ENCODE results near the gene PAOX. TPM values are rescaled to one million over a fixed set of nuclear protein-coding genes. Genes with fewer than 3 reads are reported as not detected.
A peak's percentile ranks its signal among the peaks of the same experiment; 100 is the strongest.

Gene PAOX
- total and polyA plus RNA-seq, 9 of the 15 experiments (the other 6 are each of a cell fraction or from before 2014, with no cell fraction given), result 0.80 to 6.4 (median 2.6) TPM

GRCh38 chr10:133354672-133355240, 24.3 kb upstream of the PAOX start:
- H3K9ac ChIP-seq (ENCODE audit: insufficient read depth in 1 of 2, low read depth in 2 of 2, low read length in 2 of 2), result no peak overlapping the region
- no peak overlapping the region for H3K4me3 ChIP-seq
- intact Hi-C loops (cut with micrococcal nuclease), result loop anchor here (5.0 kb wide), 1 partner anchor 38 kb away; the partner anchor contains the start of gene MTG1
- in situ Hi-C loops (cut with MboI), result no loop called here
- no peaks in the 10 kb centered on the region for H3K9me1 ChIP-seq (ENCODE audit: control insufficient read depth, insufficient read depth, low read length)
- no peak for FAIRE-seq
- H3K27me3 ChIP-seq (ENCODE audit: control insufficient read depth in 2 of 2, insufficient read depth in 2 of 2, low read length in 2 of 2), result no peaks in the 10 kb centered on the region
- H3K27ac ChIP-seq (ENCODE audit: extremely low read depth, low read depth, low read length), result no peak overlapping the region
- BruUV-seq (replicated peaks), result no TSS peak
- no peaks in the 10 kb centered on the region for H4K20me1 ChIP-seq (replicated peaks; ENCODE audit: control insufficient read depth, insufficient read depth, low read length)
- H3K36me3 ChIP-seq (ENCODE audit: control insufficient read depth, insufficient read depth, low read length), result peaks cover 12% of the 10 kb centered on the region; the same call in 1 of the 3 replicates
- ATAC-seq, result no peak
- no peak overlapping the region for H2AFZ ChIP-seq (ENCODE audit: low read depth, low read length)
- peaks cover 12% of the 10 kb centered on the region for H3K79me2 ChIP-seq (ENCODE audit: control insufficient read depth, insufficient read depth, low read length)
- DNase-seq (ENCODE audit: extremely low read depth in 1 of 4, low spot score in 3 of 4), result no peak
- peak; percentile 44; the same call in 1 of the 2 replicates for TF ChIP-seq RBFOX2 (IDR thresholded peaks at IDR 0.05; ENCODE audit: low read depth, low read length)
- TF ChIP-seq PHB2 (IDR thresholded peaks at IDR 0.05; ENCODE audit: low read depth), result no peak
- H3K9me3 ChIP-seq (replicated peaks; ENCODE audit: control insufficient read depth, insufficient read depth, low read depth, low read length), result no peaks in the 10 kb centered on the region
- WGBS (ENCODE audit: insufficient coverage, low coverage, missing lambda C conversion rate), result 73% methylated on average over 5 of the region's 14 CpGs
- ChIA-PET CTCF (ENCODE audit: low intra/inter-chr PET ratio) (no interaction called here), POLR2A (interaction anchor here (0.7 kb wide), 1 partner anchor 14 kb away, joined by 3 read pairs; no protein-coding TSS in a partner anchor)
- no peak overlapping the region for H3K4me2 ChIP-seq (ENCODE audit: insufficient read depth, low read length)
- peaks cover 4 to 72% of the 10 kb centered on the region in 2 experiments for H3K4me1 ChIP-seq (replicated peaks in 1 of 2; ENCODE audit: control insufficient read depth in 2 of 2, insufficient read depth in 2 of 2, low read length in 2 of 2)

GRCh38 chr10:133355266-133355665, 23.8 kb upstream of the PAOX start:
- CTCF ChIA-PET (ENCODE audit: low intra/inter-chr PET ratio), result no interaction called here
- FAIRE-seq, result no peak
- H3K27ac ChIP-seq (ENCODE audit: extremely low read depth, low read depth, low read length), result no peak overlapping the region
- H3K4me1 ChIP-seq (replicated peaks in 1 of 2; ENCODE audit: control insufficient read depth in 2 of 2, insufficient read depth in 2 of 2, low read length in 2 of 2), result peaks cover 9 to 75% of the 10 kb centered on the region in 2 experiments
- no peak overlapping the region for H3K4me3 ChIP-seq
- no peak for DNase-seq (ENCODE audit: extremely low read depth in 1 of 4, low spot score in 3 of 4)
- in situ Hi-C loops (cut with MboI), result no loop called here
- H3K79me2 ChIP-seq (ENCODE audit: control insufficient read depth, insufficient read depth, low read length), result peaks cover 12% of the 10 kb centered on the region
- H3K27me3 ChIP-seq (ENCODE audit: control insufficient read depth in 2 of 2, insufficient read depth in 2 of 2, low read length in 2 of 2), result no peaks in the 10 kb centered on the region
- peaks cover 12% of the 10 kb centered on the region; the same call in 1 of the 3 replicates for H3K36me3 ChIP-seq (ENCODE audit: control insufficient read depth, insufficient read depth, low read length)
- no peak overlapping the region for H2AFZ ChIP-seq (ENCODE audit: low read depth, low read length)
- H3K9ac ChIP-seq (ENCODE audit: insufficient read depth in 1 of 2, low read depth in 2 of 2, low read length in 2 of 2), result no peak overlapping the region
- H3K9me3 ChIP-seq (replicated peaks; ENCODE audit: control insufficient read depth, insufficient read depth, low read depth, low read length), result no peaks in the 10 kb centered on the region
- no TSS peak for BruUV-seq (replicated peaks)
- WGBS (ENCODE audit: insufficient coverage, low coverage, missing lambda C conversion rate), result 89% methylated on average over 3 of the region's 6 CpGs
- H4K20me1 ChIP-seq (replicated peaks; ENCODE audit: control insufficient read depth, insufficient read depth, low read length), result no peaks in the 10 kb centered on the region
- intact Hi-C loops (cut with micrococcal nuclease), result loop anchor here (5.0 kb wide), 1 partner anchor 37 kb away; the partner anchor contains the start of gene MTG1
- POLR2A ChIA-PET, result interaction anchor here (0.7 kb wide), 1 partner anchor 13 kb away, joined by 3 read pairs; no protein-coding TSS in a partner anchor
- ATAC-seq, result no peak
- no peaks in the 10 kb centered on the region for H3K9me1 ChIP-seq (ENCODE audit: control insufficient read depth, insufficient read depth, low read length)
- no peak overlapping the region for H3K4me2 ChIP-seq (ENCODE audit: insufficient read depth, low read length)
- TF ChIP-seq TBP (optimal IDR thresholded peaks at IDR 0.05; ENCODE audit: low read depth, low read length) (no peak), ZNF586 (CRISPR knock-in tag; conservative IDR thresholded peaks at IDR 0.05) (no peak), TEAD2 (tag; IDR thresholded peaks at IDR 0.05) (no peak), STAG1 (CRISPR knock-in tag; IDR thresholded peaks at IDR 0.05; ENCODE audit: borderline replicate concordance) (no peak), LEF1 (IDR thresholded peaks at IDR 0.05) (no peak), RAD21 (CRISPR knock-in tag; conservative IDR thresholded peaks at IDR 0.05 in 1 of 2, IDR thresholded peaks at IDR 0.05 in 1 of 2) (no peak), MAZ (CRISPR knock-in tag; conservative IDR thresholded peaks at IDR 0.05 in 1 of 2, IDR thresholded peaks at IDR 0.05 in 1 of 2) (no peak), TSHZ1 (CRISPR knock-in tag; IDR thresholded peaks at IDR 0.05) (no peak), CHD1 (IDR thresholded peaks at IDR 0.05; ENCODE audit: low read length) (no peak), ZNF408 (CRISPR knock-in tag; IDR thresholded peaks at IDR 0.05; ENCODE audit: low read depth) (no peak), ZNF140 (CRISPR knock-in tag; IDR thresholded peaks at IDR 0.05) (no peak)

Measured in K562 (cell line).